SHP77 (cell line): ENCODE measurements around the gene FNDC11.
"Not testable (repeated sequence)": the region's sequence is repeated elsewhere in the genome, so short reads cannot be mapped to it uniquely, and the experiment has no call there.

Experiments used
- DNase-seq, 2 experiments: peaks; one replicate each; lab custom pipeline; 2025; lab: John Stamatoyannopoulos, UW

The FNDC11 gene

GRCh38 chr20:63598479-63599395 is 44.8 kb downstream of the FNDC11 start:
- DNase-seq, result no peak

- no peak for DNase-seq
Measured at GRCh38 chr20:63599396-63600050, 45.6 kb downstream of the FNDC11 start.

- not testable (repeated sequence) for DNase-seq
Measured at GRCh38 chr20:63601679-63602078, 47.7 kb downstream of the FNDC11 start.

GRCh38 chr20:63602321-63602720 is 48.4 kb downstream of the FNDC11 start:
- no peak for DNase-seq
